ENCODE results near the gene FLOT1.

Gene FLOT1

DNA sequence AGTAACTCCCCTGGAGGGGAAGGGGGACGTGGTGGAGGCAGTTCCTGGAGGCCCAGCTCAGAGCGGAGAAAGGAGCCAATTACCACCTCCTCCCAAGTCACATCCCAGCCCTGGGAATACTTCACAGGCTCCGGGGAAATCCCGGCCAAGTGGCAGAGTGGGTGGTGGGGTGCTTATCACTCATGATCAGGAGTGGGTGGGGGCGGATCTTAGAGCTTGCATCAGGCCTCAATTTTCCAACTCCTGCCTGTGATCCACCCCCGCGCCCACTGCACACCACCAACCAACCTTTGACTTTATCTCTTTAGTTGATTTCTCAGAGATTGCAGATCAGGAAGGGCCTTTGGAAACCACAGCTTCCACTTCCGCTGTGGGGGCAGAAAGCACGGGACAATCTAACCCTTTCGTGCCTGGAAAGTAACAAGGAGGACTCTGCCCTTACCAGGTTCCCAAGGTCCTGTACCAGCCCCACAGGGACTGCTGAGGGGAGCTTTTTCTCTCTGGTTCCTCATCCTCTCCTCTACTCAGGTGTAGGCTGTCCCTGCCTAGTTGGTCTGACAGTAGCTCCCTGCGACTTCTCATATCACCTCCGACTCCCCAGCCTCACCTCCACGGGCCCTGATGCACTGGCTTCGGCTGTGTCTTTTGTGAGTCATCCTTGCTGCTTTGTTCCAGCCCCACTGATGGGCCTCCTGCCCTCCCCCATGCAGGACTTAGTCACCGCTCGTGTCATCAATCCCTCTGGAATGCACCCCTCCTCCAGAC, 26.8 kb upstream of the FLOT1 start (continued):
- TF ChIP-seq, protein P1, sequence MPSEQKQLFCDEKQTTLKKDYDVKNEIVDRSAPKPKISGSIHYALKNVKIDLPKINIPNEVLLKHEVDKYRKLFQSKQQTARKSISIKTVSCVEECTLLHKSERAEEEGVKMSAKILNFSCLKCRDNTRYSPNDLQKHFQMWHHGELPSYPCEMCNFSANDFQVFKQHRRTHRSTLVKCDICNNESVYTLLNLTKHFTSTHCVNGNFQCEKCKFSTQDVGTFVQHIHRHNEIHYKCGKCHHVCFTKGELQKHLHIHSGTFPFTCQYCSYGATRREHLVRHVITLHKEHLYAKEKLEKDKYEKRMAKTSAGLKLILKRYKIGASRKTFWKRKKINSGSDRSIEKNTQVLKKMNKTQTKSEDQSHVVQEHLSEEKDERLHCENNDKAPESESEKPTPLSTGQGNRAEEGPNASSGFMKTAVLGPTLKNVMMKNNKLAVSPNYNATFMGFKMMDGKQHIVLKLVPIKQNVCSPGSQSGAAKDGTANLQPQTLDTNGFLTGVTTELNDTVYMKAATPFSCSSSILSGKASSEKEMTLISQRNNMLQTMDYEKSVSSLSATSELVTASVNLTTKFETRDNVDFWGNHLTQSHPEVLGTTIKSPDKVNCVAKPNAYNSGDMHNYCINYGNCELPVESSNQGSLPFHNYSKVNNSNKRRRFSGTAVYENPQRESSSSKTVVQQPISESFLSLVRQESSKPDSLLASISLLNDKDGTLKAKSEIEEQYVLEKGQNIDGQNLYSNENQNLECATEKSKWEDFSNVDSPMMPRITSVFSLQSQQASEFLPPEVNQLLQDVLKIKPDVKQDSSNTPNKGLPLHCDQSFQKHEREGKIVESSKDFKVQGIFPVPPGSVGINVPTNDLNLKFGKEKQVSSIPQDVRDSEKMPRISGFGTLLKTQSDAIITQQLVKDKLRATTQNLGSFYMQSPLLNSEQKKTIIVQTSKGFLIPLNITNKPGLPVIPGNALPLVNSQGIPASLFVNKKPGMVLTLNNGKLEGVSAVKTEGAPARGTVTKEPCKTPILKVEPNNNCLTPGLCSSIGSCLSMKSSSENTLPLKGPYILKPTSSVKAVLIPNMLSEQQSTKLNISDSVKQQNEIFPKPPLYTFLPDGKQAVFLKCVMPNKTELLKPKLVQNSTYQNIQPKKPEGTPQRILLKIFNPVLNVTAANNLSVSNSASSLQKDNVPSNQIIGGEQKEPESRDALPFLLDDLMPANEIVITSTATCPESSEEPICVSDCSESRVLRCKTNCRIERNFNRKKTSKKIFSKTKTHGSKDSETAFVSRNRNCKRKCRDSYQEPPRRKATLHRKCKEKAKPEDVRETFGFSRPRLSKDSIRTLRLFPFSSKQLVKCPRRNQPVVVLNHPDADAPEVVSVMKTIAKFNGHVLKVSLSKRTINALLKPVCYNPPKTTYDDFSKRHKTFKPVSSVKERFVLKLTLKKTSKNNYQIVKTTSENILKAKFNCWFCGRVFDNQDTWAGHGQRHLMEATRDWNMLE (tag by site-specific recombination; conservative IDR thresholded peaks at IDR 0.05; ENCODE audit: low read depth): no peak
- TF ChIP-seq, protein P2, sequence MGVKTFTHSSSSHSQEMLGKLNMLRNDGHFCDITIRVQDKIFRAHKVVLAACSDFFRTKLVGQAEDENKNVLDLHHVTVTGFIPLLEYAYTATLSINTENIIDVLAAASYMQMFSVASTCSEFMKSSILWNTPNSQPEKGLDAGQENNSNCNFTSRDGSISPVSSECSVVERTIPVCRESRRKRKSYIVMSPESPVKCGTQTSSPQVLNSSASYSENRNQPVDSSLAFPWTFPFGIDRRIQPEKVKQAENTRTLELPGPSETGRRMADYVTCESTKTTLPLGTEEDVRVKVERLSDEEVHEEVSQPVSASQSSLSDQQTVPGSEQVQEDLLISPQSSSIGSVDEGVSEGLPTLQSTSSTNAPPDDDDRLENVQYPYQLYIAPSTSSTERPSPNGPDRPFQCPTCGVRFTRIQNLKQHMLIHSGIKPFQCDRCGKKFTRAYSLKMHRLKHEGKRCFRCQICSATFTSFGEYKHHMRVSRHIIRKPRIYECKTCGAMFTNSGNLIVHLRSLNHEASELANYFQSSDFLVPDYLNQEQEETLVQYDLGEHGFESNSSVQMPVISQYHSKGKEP (tag by site-specific recombination; IDR thresholded peaks at IDR 0.05): no peak
- TF ChIP-seq ZNF426 (tag by site-specific recombination; IDR thresholded peaks at IDR 0.05) (no peak), ZNF350 (tag by site-specific recombination; IDR thresholded peaks at IDR 0.05) (no peak), WT1 (tag by site-specific recombination; IDR thresholded peaks at IDR 0.05) (peak; percentile 66), ZNF324 (tag by site-specific recombination; IDR thresholded peaks at IDR 0.05) (peak; percentile 71), ZNF747 (tag by site-specific recombination; IDR thresholded peaks at IDR 0.05) (no peak), ZBTB1 (tag by site-specific recombination; IDR thresholded peaks at IDR 0.05) (no peak), FEZF1 (tag by site-specific recombination; IDR thresholded peaks at IDR 0.05) (peak; percentile 41; the same call in 1 of the 2 replicates), ZFHX2 (tag by site-specific recombination; conservative IDR thresholded peaks at IDR 0.05) (peak; percentile 98), MZF1 (tag by site-specific recombination; IDR thresholded peaks at IDR 0.05; ENCODE audit: borderline replicate concordance) (no peak), ZNF311 (tag by site-specific recombination; IDR thresholded peaks at IDR 0.05; ENCODE audit: borderline replicate concordance) (no peak), KLF7 (tag by site-specific recombination; IDR thresholded peaks at IDR 0.05; ENCODE audit: borderline replicate concordance) (no peak), ZNF174 (tag by site-specific recombination; IDR thresholded peaks at IDR 0.05) (no peak), ZIC2 (tag by site-specific recombination; IDR thresholded peaks at IDR 0.05) (no peak), ZNF266 (tag by site-specific recombination; IDR thresholded peaks at IDR 0.05; ENCODE audit: low read depth) (no peak), ZNF610 (tag by site-specific recombination; IDR thresholded peaks at IDR 0.05; ENCODE audit: borderline replicate concordance) (no peak), ZNF391 (tag by site-specific recombination; IDR thresholded peaks at IDR 0.05; ENCODE audit: borderline replicate concordance, low read depth) (no peak), ZNF571 (tag by site-specific recombination; IDR thresholded peaks at IDR 0.05) (no peak), ZXDB (tag by site-specific recombination; IDR thresholded peaks at IDR 0.05) (peak; percentile 83), GLI4 (tag by site-specific recombination; IDR thresholded peaks at IDR 0.05) (no peak)
- TF ChIP-seq, protein P3, sequence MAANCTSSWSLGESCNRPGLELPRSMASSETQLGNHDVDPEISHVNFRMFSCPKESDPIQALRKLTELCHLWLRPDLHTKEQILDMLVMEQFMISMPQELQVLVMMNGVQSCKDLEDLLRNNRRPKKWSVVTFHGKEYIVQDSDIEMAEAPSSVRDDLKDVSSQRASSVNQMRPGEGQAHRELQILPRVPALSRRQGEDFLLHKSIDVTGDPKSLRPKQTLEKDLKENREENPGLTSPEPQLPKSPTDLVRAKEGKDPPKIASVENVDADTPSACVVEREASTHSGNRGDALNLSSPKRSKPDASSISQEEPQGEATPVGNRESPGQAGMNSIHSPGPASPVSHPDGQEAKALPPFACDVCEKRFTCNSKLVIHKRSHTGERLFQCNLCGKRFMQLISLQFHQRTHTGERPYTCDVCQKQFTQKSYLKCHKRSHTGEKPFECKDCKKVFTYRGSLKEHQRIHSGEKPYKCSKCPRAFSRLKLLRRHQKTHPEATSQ (tag by site-specific recombination; IDR thresholded peaks at IDR 0.05): no peak
- TF ChIP-seq, protein P4, sequence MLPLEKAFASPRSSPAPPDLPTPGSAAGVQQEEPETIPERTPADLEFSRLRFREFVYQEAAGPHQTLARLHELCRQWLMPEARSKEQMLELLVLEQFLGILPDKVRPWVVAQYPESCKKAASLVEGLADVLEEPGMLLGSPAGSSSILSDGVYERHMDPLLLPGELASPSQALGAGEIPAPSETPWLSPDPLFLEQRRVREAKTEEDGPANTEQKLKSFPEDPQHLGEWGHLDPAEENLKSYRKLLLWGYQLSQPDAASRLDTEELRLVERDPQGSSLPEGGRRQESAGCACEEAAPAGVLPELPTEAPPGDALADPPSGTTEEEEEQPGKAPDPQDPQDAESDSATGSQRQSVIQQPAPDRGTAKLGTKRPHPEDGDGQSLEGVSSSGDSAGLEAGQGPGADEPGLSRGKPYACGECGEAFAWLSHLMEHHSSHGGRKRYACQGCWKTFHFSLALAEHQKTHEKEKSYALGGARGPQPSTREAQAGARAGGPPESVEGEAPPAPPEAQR (tag by site-specific recombination; IDR thresholded peaks at IDR 0.05): 0 out of 2 replicates have a peak, but pooled peaks have one; percentile 41
- TF ChIP-seq, protein P5, sequence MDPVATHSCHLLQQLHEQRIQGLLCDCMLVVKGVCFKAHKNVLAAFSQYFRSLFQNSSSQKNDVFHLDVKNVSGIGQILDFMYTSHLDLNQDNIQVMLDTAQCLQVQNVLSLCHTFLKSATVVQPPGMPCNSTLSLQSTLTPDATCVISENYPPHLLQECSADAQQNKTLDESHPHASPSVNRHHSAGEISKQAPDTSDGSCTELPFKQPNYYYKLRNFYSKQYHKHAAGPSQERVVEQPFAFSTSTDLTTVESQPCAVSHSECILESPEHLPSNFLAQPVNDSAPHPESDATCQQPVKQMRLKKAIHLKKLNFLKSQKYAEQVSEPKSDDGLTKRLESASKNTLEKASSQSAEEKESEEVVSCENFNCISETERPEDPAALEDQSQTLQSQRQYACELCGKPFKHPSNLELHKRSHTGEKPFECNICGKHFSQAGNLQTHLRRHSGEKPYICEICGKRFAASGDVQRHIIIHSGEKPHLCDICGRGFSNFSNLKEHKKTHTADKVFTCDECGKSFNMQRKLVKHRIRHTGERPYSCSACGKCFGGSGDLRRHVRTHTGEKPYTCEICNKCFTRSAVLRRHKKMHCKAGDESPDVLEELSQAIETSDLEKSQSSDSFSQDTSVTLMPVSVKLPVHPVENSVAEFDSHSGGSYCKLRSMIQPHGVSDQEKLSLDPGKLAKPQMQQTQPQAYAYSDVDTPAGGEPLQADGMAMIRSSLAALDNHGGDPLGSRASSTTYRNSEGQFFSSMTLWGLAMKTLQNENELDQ (tag by site-specific recombination; IDR thresholded peaks at IDR 0.05; ENCODE audit: low read depth): no peak
- TF ChIP-seq, protein P6, sequence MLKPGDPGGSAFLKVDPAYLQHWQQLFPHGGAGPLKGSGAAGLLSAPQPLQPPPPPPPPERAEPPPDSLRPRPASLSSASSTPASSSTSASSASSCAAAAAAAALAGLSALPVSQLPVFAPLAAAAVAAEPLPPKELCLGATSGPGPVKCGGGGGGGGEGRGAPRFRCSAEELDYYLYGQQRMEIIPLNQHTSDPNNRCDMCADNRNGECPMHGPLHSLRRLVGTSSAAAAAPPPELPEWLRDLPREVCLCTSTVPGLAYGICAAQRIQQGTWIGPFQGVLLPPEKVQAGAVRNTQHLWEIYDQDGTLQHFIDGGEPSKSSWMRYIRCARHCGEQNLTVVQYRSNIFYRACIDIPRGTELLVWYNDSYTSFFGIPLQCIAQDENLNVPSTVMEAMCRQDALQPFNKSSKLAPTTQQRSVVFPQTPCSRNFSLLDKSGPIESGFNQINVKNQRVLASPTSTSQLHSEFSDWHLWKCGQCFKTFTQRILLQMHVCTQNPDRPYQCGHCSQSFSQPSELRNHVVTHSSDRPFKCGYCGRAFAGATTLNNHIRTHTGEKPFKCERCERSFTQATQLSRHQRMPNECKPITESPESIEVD (tag by site-specific recombination; IDR thresholded peaks at IDR 0.05): no peak
